ENCODE measurements around the gene FKBP14. TPM values are rescaled to one million over a fixed set of nuclear protein-coding genes. Genes with fewer than 3 reads are reported as not detected.

Gene FKBP14
- 7.1 to 11.4 TPM (median 10.0 TPM) in 5 replicates for total RNA-seq (2022; extraction: Qiagen RNA extraction; ENCODE audit: low read depth)

DNA sequence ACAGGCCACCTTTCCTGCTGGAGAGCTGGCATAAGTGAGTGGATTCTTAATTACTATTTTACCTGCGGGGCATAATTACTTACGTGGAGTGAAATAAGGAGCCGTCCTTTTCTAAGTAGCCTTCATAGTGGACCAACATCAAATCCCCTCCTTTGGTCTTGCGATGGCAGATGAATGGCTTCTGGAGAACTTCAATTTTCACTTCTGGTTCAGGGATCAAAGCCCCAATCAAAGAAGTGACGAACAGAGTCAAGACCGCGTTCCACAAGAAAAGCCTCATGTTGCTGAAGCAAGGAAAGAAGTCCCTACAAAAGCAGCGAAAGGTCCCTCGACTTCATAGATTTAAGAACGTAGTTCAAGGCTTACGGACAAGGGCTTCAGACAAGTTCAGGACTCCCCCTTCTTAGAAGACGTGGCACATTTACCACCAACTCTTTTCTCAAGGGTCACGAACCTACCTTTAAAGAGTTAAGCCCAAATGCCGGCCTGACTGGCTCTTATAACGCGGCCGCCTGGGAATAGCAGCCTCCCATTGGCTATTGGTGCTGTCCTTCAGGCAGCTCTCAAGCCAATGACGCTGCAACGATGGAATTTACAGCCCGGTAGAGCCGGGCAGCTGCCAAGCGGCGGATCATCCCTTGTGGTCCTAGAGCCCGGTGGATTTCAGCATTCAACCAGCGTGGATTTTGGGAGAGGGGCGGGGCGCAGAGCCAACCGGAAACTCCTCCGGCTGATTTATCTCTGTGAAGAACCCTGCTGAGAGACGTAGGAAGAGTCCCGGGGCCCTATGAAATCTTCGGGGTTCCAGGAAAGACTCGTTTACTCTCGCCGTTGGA lies at the start of gene FKBP14:
TSS of gene FKBP14 (minus strand) at position 474 of the 836 bp plus-strand sequence. CDS start at position 280, 194 bp downstream.

DNA sequence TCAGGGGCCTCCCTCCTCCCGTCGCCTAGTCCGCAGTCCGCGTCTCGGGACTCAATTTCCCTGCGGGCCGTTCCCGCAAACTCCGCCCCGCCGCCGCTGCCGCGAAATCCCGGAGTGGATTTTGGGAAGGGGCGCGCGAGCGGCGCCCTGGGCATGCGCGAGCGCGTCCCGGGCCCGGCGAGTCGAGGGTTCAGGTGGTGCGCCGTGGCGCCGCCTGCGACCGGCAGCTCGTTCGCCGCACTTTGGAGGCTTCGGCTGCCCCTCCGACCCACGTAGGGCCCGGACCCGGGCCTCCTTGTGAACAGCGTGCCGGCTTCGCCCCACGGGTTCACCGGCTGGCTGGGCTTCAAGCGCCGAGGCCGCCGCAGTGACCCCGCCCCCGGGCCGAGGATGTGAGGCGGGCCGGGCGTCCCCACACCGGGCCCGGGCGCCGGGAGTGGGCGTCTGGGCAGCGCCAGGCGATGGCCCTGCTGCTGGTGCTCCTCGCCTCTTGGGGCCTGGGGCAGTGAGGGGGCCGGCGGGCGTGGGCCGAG lies 1.8 kb upstream of the FKBP14 start, which contains the start of gene PLEKHA8:
TSS of gene PLEKHA8 (plus strand) at position 197 of the 533 bp plus-strand sequence. CDS start 351 bp downstream, outside the sequence.

GRCh38 chr7:29989257-29989995 lies 37.1 kb downstream of the FKBP14 start, which contains the start of gene SCRN1:
TSS of gene SCRN1 (minus strand) at chr7:29989801. CDS start at chr7:29969067, 20,734 bp downstream.

Other genes with a start within 250 kb of the FKBP14 start
- 0.45 to 0.69 TPM (median 0.58 TPM) in 5 replicates for gene WIPF3, start 220.2 kb downstream of the FKBP14 start, total RNA-seq (2022; extraction: Qiagen RNA extraction; ENCODE audit: low read depth)
- 50.8 to 69.9 TPM (median 61.0 TPM) in 5 replicates for gene SCRN1, start 36.9 kb downstream of the FKBP14 start, total RNA-seq (2022; extraction: Qiagen RNA extraction; ENCODE audit: low read depth)
- 6.3 to 6.6 TPM (median 6.4 TPM) in 5 replicates for gene PLEKHA8, start 1.7 kb upstream of the FKBP14 start, total RNA-seq (2022; extraction: Qiagen RNA extraction; ENCODE audit: low read depth)
- 3.6 to 5.4 TPM (median 4.6 TPM) in 5 replicates for gene MTURN, start 108.3 kb upstream of the FKBP14 start, total RNA-seq (2022; extraction: Qiagen RNA extraction; ENCODE audit: low read depth)